ENCODE data around the gene PHETA2. TPM values are rescaled to one million over a fixed set of nuclear protein-coding genes. Genes with fewer than 3 reads are reported as not detected.
A peak's percentile ranks its signal among the peaks of the same experiment; 100 is the strongest.

Gene PHETA2
- total and polyA plus RNA-seq, 2 of the 8 experiments (the other 6 are each of a cell fraction or from before 2014, with no cell fraction given) = 7.4 to 7.6 TPM

GRCh38 chr22:42069801-42070516 is 4.1 kb upstream of the PHETA2 start:
- Histone ChIP-seq H3K4me1 (replicated peaks in 1 of 4; ENCODE audit: control insufficient read depth in 3 of 4, insufficient read depth in 4 of 4, low read length in 3 of 4) (peaks cover 2 to 32% (median 18%) of the 10 kb centered on the region in 4 experiments), H2BK120ac (replicated peaks; ENCODE audit: low read depth, low read length) (no peak overlapping the region), H2BK5ac (ENCODE audit: low read depth, low read length) (peak overlapping the region; percentile 78; the same call in 1 of the 2 replicates), H2BK15ac (ENCODE audit: low read length) (peak overlapping the region; percentile 97; the same call in 1 of the 2 replicates), H2AFZ (ENCODE audit: low read length) (peak overlapping the region; percentile 62), H3K36me3 (ENCODE audit: control insufficient read depth in 2 of 4, insufficient read depth in 4 of 4, low read length in 3 of 4) (no peaks in the 10 kb centered on the region; a peak in 2 of 8 replicates), H3K14ac (ENCODE audit: insufficient read length) (no peak overlapping the region), H3K4ac (replicated peaks; ENCODE audit: insufficient read length, low read depth, low read length) (no peak overlapping the region), H3K18ac (ENCODE audit: extremely low read depth, low read length) (peak overlapping the region; percentile 87), H3K23me2 (ENCODE audit: low read depth, low read length) (peaks cover 8% of the 10 kb centered on the region; the same call in 1 of the 2 replicates), H3K79me2 (ENCODE audit: control insufficient read depth in 1 of 2, insufficient read depth in 2 of 2, low read length in 2 of 2) (no peaks in the 10 kb centered on the region), H3K9me3 (ENCODE audit: insufficient read depth in 2 of 2, low read depth in 1 of 2, low read length in 1 of 2) (no peaks in the 10 kb centered on the region), H3K9ac (replicated peaks in 1 of 4; ENCODE audit: extremely low read depth in 1 of 4, low read depth in 3 of 4, low read length in 3 of 4) (peak overlapping the region in 3 of 4 experiments; percentile 45 to 57 (median 49); a peak in 5 of 7 replicates), H3K27ac (ENCODE audit: low read depth, low read length) (peak overlapping the region; percentile 16; the same call in 1 of the 2 replicates), H2AK5ac (ENCODE audit: low read depth, low read length) (no peak overlapping the region), H2BK12ac (ENCODE audit: low read depth, low read length) (peak overlapping the region; percentile 94; the same call in 1 of the 2 replicates), H4K20me1 (replicated peaks in 1 of 2; ENCODE audit: control insufficient read depth in 1 of 2, insufficient read depth in 2 of 2, low read length in 2 of 2) (no peaks in the 10 kb centered on the region), H4K91ac (replicated peaks; ENCODE audit: insufficient read length, low read length) (peak overlapping the region; percentile 8), H3K4me2 (ENCODE audit: insufficient read depth in 1 of 2, low read depth in 2 of 2, low read length in 2 of 2) (peak overlapping the region; percentile 90 to 99), H4K5ac (ENCODE audit: insufficient read length, low read depth, low read length) (no peak overlapping the region), H3K4me3 (ENCODE audit: extremely low read depth in 1 of 4, insufficient read depth in 2 of 4, low read depth in 3 of 4, low read length in 4 of 4) (peak overlapping the region; percentile 36 to 71 (median 62)), H4K8ac (ENCODE audit: extremely low read depth, insufficient read depth, low read length) (peak overlapping the region; percentile 83), H3K27me3 (replicated peaks in 1 of 4; ENCODE audit: control insufficient read depth in 3 of 4, extremely low read depth in 1 of 4, insufficient read depth in 3 of 4, low read length in 3 of 4) (peaks cover 0 to 9% (median 4%) of the 10 kb centered on the region in 4 experiments; a peak in 2 of 7 replicates), H3K56ac (replicated peaks; ENCODE audit: insufficient read length, low read depth, low read length) (peak overlapping the region; percentile 74), H2BK20ac (ENCODE audit: low read length) (no peak overlapping the region), H3K23ac (ENCODE audit: insufficient read length) (no peak overlapping the region), H3K79me1 (ENCODE audit: low read depth, low read length) (no peaks in the 10 kb centered on the region)
- POLR2A ChIA-PET (ENCODE audit: partially characterized antibody) = interaction anchor here (0.9 to 3.8 kb wide), 4 partner anchors 9 to 75 kb away, joined by 3 to 24 read pairs (median 10); partner anchors contain the start of genes NDUFA6 and SMDT1
- DNase-seq (ENCODE audit: low read depth in 1 of 2, low spot score in 2 of 2) (no peak), FAIRE-seq (no peak)
- no peak for TF ChIP-seq CBX5 (IDR thresholded peaks at IDR 0.05; ENCODE audit: low read depth, low read length)
- TF ChIP-seq MAX (IDR thresholded peaks at IDR 0.05) = peak; percentile 23; the same call in 1 of the 2 replicates
- WGBS, 2 experiments (ENCODE audit: extremely low coverage in 1 of 2, insufficient coverage in 1 of 2, insufficient read length in 1 of 2, insufficient replicate concordance in 2 of 2, low coverage in 1 of 2, low lambda C conversion rate in 2 of 2, missing lambda C conversion rate in 1 of 2) = 31% methylated on average over 18 of the region's 19 CpGs; no CpG with 5 or more reads in 1 of the 2 experiments
- CTCF ChIA-PET (ENCODE audit: partially characterized antibody) = interaction anchor here (1.0 to 1.6 kb wide), 5 partner anchors 9 to 104 kb away, joined by 3 to 10 read pairs (median 4); partner anchors contain the start of gene NDUFA6

All from H1 (cell line).